Renal cortex interstitium (tissue), 11 donors: Measurements from ENCODE around the gene ABCB6. TPM values are rescaled to one million over a fixed set of nuclear protein-coding genes. Genes with fewer than 3 reads are reported as not detected.
A peak's percentile ranks its signal among the peaks of the same experiment; 100 is the strongest.
"Not testable (repeated sequence)": the region's sequence is repeated elsewhere in the genome, so short reads cannot be mapped to it uniquely, and the experiment has no call there.

Experiments
- DNase-seq, 11 donors: peaks; one replicate each; pipeline ENCODE4 v3.0.0-alpha.2; 2013; ENCODE audit warnings: low read depth in 9 of 11, low spot score in 4 of 11; ENCODE audit errors: extremely low read depth in 1 of 11
- polyA plus RNA-seq, 3 donors: library from polyadenylated mRNA; unstranded; fragments of 120-200 nt; gene quantifications; one replicate each; pipeline ENCODE4 v1.2.1, GENCODE V29; 2013; ENCODE audit not compliant: insufficient read length in 3 of 3

ABCB6 gene
- polyA plus RNA-seq, 3 donors: 42.1 to 50.2 (median 44.7) TPM

DNA sequence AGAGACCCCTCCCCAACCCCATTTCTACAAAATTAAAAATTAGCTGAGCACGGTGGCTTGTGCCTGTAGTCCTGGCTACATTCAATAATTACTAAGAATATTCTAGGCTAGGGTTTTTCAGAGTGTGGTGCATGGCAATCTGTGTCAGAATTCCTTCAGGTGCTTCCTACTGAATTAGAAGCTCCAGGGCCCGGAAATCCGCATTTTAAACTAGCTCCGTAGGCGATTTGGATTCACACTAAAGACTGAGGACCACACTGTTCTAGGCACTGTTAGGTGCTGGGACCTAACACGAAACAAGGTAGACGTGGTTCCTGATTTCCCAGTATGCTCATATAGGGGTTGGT is 12.8 kb downstream of the ABCB6 start:
- no peak for DNase-seq

DNA sequence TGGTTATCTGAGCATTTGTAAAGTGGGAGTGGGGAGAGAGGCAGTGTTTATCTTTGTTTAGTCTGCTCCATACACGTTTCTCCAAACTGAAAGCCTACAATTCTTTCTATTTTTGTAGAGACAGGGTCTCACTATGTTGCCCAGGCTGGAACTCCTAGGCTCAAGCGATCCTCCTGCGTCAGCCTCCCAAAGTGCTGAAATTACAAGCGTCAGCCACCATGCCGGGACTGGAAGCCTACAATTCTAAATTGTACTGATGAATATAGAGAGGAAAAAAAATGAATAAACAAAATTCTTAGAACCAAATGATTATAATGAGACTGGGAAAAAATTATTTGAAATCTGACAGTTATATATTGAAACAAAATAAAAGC is 13.6 kb downstream of the ABCB6 start:
- no peak for DNase-seq

DNA sequence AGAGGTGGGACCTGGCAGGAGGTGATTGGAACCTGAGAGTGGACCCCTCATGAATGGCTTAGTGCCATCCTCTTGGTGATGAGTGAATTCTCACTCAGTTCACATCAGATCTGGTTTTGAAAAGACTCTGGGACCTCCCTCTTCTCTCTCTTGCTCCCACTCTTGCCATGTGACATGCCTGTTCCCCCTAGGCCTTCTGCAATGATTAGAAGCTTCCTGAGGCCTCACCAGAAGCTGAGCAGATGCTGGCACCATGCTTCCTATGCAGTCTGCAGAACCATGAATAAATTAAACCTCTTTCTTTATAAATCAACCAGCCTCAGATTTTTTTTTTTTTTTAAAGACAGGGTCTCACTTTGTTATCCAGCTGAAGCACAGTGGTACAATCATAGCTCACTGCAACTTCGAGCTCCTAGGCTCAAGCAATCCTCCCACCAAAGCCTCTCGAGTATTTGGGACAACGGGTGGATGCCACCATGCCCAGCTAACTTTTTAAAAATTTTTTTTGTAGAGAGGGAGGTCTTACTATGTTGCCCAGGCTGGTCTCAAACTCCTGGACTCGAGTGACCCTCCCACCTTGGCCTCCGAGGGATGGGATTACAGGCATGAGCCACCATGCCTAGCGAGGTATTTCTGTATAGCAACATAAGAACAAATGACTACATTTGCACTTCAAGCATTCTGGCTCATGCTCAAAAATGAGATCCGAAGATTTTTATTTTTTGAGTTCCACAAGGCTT is 14.2 kb downstream of the ABCB6 start:
- no peak for DNase-seq

DNA sequence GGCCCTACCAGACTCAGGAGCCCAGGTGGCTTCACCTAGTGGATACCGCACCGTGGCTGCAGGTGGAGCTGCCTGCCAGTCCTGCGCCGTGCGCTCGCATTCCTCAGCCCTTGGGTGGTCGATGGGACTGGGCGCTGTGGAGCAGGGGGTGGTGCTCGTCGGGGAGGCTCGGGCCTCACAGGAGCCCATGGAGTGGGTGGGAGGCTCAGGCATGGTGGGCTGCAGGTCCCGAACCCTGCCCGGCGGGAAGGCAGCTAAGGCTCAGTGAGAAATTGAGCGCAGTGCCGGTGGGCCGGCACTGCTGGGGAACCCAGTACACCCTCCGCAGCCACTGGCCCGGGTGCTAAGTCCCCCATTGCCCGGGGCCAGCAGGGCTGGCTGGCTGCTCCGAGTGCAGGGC is 17.4 kb downstream of the ABCB6 start:
- not testable (repeated sequence) for DNase-seq

DNA sequence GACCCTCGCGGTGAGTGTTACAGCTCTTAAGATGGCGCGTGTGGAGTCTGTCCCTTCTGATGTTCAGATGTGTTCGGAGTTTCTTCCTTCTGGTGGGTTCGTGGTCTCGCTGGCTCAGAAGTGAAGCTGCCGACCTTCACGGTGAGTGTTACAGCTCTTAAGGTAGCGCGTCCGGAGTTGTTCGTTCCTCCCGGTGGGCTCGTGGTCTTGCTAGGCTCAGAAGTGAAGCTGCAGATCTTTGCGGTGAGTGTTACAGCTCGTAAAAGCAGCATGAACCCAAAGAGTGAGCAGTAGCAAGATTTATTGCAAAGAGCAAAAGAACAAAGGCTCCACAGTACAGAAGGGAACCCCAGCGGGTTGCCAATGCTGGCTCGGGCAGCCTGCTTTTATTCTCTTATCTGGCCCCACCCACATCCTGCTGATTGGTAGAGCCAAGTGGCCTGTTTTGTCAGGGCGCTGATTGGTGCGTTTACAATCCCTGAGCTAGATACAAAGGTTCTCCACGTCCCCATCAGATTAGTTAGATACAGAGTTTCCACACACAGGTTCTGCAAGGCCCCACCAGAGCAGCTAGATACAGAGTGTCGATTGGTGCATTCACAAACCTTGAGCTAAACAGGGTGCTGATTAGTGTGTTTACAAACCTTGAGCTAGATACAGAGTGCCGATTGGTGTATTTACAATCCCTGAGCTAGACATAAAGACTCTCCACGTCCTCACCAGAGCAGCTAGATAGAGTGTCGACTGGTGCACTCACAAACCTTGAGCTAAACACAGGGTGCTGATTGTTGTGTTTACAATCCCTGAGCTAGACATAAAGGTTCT is 18.0 kb downstream of the ABCB6 start:
- DNase-seq: not testable (repeated sequence)

DNA sequence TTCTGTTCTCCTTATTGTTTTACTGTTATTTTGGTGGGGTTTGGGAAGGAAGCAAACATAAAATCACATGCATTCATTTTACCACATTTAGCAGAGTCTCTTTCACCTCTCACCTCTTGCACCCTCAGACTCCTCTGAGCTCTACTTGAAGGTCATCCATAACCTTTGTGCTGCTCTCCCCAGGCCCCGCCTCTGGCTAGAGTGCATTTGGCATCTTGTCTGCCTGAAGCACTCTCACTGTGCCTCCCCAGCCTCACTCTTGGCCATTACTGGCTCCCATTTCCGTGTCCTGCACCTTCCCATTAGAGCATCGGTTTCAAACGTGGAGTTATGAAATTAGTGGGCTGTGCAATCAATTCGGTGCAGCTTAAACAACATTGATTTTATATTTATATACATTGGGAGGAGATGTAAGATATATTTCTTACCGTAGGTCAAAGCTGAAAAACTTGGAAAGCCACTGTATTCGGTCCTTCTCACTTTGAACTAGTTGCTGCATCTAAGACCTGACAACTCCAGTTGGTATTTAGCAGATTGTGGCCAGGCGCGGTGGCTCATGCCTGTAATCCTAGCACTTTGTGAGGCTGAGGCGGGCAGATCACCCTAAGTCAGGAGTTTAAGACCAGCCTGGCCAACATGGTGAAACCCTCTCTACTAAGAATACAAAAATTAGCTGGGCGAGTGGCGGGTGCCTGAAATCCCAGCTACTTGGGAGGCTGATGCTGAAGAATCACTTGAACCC is 19.1 kb downstream of the ABCB6 start:
- no peak for DNase-seq

DNA sequence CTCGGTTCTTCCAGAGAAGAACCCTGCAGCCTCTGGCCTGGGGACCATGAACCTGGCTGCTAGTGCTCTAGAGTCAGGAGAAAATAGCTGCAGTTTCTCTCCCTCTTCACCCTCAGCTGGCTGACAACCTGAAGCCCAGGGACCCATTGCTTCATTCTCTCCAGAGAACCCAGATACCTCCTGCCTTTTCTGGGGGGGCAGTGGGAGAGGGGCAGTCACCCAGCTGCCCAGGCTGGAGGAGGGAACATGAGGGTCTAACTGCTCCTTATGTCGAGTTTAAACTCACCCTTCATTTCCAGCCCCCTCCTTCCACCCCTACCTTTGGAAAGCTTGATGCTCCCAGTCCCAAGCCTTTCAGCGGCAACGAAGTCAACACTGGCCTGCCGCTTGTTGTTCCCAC is 19.8 kb downstream of the ABCB6 start:
- DNase-seq: no peak

DNA sequence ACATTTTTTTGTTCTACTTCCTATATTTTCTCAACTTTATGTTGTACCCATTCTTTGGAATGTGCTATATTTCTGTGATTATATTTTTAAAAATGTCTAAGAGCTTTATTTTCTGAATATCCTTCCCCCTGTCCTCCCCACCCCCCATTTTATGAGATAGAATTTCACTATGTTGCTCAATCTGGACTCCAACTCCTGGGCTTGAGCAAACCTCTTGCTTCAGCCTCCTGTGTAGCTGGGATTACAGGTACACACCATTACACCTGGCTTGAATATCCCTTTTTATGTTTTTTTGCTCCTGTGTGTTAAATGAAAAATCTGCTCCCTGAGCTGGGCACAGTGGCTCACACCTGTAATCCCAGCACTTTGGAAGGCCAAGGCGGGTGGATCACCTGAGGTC is 21.4 kb downstream of the ABCB6 start:
- no peak for DNase-seq

DNA sequence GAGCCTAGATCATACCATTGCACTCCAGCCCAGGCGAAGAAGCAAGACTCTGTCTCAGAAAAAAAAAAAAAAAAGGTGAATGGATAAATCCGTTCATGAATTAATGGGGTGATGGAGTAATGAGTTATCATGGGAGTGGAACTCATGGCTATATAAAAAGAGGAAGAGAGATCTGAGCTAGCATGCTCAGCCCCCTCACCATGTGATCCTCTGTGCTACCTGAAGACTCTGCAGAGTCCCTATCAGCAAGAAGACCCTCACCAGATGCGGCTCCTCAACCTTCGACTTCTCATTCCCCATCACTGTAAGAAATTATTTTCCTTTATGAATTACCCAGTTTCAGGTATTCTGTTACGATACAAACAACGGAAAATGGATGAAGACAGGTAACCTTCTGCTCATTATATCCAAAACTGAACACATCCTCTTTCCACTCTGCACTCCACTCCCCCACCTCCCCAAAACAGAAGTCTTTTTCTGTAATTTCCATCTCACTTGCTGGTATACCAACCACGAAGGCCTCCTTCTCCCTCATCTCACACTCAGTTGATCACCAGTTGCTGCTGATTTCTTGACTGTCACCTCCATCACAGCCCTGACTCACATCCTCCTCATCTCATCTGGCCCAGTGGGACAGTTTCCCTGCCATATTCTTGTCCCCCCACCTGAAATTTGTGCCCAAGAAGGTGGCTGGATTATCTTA is 31.9 kb downstream of the ABCB6 start:
- no peak for DNase-seq

DNA sequence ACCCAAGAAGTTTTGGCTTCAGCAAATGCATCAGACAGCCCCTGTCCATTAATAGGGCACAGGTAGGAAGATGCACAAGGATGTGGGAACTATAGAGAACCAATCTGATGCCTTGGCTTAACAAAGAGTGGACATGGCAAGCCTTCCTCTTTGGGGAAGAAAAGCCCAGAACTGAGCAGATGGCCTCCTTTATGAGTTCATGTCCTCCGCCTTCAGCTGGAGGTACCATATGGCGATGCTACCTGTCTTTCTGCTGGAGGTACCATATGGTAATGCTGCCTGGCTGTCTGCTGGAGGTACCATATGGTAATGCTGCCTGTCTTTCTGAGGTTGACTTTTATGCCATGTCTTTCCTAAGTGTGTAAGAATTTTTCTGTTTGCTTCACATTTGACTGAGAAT is 34.6 kb downstream of the ABCB6 start:
- no peak for DNase-seq

DNA sequence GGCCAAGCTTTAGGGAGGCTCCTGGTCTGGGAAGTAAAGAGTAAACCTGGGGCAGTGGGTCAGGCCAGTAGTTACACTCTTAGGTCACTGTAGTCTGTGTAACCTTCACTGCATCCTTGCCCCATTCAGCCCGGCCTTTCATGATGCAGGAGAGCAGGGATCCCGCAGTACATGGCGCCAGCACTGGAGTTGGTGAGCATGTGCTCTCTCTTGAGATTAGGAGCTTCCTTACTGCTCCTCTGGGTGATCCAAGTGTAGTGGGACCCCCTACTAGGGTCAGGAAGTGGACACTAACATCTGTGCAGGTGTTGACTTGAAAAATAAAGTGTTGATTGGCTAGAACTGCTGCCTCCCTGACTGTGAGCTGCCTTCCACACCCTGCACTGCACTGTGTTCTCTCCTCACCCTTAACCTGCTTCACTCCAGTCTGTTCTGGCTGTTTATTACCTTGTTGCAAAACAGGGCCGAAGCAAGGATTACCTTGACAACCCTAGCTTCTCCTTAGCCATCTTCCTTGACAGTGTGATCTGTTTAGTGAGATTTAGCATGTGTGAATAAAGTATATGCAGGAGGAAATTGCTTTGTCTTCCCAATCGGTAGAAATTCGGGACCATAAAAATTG is 35.5 kb downstream of the ABCB6 start:
- DNase-seq: no peak

DNA sequence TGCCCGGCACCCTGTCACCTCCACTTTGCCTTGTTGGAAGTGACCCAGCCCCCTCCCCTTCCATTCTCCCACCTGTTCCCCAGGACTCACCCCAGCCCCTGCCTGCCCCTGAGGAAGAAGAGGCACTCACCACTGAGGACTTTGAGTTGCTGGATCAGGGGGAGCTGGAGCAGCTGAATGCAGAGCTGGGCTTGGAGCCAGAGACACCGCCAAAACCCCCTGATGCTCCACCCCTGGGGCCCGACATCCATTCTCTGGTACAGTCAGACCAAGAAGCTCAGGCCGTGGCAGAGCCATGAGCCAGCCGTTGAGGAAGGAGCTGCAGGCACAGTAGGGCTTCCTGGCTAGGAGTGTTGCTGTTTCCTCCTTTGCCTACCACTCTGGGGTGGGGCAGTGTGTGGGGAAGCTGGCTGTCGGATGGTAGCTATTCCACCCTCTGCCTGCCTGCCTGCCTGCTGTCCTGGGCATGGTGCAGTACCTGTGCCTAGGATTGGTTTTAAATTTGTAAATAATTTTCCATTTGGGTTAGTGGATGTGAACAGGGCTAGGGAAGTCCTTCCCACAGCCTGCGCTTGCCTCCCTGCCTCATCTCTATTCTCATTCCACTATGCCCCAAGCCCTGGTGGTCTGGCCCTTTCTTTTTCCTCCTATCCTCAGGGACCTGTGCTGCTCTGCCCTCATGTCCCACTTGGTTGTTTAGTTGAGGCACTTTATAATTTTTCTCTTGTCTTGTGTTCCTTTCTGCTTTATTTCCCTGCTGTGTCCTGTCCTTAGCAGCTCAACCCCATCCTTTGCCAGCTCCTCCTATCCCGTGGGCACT is 36.2 kb downstream of the ABCB6 start:
- DNase-seq: no peak

DNA sequence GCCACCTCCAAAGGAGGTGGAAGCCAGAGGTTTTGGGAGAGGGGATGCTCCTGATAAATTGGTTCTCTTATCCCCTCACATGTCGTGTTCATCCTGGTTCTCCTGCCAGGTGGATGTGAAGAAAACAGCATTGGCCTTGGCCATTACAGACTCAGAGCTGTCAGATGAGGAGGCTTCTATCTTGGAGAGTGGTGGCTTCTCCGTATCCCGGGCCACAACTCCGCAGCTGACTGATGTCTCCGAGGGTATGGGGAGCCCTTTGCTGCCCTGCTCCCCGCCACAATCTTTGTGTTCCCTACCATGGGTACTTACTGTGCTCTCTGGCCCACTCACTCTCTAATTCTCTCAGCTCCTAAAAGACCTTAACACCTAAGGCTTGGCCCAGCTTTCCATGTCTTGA is 37.2 kb downstream of the ABCB6 start:
- DNase-seq: no peak

DNA sequence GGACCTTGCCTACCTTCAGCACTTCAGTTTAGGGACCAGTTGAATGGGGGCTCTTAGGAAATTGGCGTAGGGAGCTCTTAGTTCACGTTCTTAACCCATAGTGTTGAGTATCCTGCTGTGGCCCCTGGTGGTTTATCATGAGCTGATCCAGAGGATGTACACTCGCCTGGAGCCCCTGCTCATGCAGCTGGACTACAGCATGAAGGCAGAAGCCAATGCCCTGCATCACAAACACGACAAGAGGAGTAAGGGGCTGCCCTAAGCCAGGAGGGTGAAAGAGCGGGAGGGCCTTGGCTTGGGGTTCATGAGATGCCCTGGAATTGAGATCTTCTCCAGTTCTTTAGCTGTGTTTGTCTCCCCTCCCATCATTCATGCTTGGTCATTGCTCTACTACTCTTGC is 37.8 kb downstream of the ABCB6 start:
- DNase-seq: no peak

DNA sequence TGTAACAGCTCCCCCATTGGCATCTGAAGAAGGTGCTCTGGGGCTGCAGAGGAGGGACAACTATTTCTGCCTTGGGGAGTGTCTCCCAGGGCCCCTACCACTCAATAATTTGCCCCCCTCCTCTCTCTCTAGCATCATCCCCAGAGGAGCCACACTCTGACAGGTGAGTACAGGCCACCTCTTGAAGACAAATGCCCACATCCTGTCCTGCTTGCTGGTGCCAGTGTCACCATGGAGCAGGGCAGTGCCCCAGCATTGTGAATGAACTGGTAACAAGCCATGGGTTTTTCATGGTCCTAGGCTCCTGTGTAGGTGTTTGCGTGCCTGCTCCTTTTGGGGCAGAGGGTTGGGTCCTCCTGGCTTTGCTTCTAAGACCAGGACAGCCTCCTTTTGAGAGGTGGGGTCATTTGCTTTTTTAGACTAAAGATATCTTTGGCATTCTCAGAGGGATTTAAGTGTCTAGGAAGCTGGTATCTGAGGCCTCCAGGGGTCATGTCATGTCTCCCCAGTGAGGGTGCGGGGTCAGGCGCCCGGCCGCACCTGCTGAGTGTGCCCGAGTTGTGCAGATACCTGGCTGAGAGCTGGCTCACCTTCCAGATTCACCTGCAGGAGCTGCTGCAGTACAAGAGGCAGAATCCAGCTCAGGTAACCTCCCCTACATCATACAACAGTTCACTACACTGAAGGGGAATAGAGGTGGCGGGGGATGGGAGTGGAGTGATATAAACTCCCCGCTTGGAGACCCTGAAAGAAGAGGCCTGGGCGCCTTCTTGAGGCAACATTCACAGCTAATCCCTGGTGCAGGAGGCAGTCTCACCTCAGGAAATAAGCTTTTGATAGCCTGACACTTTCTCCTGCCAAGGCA is 38.9 kb downstream of the ABCB6 start:
- DNase-seq: no peak

DNA sequence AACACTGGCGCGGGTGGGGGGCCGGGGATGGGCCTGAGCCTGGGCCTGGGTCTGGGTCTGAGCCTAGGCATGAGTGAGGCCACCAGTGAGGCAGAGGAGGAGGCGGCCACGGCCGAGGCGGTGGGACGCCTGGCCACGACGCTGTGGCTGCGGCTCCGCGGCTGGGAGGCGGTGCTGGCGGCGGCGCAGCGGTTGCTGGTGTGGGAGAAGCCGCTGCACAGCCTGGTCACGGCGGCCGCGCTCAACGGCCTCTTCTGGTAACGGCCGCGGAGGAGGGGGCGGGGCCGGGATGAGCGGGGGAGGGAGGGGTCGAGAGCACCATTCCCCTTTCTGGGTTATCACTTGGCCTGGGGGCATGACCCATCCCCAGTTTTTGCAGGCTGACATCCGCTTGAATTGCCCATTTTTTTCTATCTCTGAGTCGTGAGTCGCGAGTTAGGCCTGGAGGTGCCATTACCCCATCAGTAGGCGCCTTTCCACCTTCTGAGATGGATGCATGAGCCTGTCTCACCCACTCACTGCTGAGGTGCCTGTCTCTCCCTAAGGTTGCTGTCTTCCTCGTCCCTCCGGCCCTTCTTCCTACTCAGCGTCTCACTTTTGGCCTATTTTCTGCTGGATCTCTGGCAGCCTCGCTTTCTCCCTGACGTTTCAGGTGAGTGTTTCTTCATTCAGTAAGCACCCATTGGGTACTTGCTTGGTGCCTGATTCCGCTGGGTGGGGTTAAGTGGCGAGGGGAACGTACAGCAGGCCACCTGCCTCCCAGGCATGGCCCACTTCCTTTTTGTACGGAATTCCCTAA is 40.2 kb downstream of the ABCB6 start:
- DNase-seq: peak in 7 of 11 donors; percentile 9 to 35 (median 20)
